MM.1S (cell line): ENCODE results near the gene DTD1.

Source experiments
- CTCF ChIP-seq: fragments of 300-600 bp; sonication (generic); IDR thresholded peaks from 2 replicates; pipeline ENCODE4 v1.5.1; 2016; ENCODE audit warnings: antibody characterized with exemption, low read length, mixed read lengths
- EZH2phosphoT487 ChIP-seq: fragments of 300-600 bp; sonication (generic); IDR thresholded peaks from 2 replicates; pipeline ENCODE4 v1.6.1; 2018; ENCODE audit warnings: antibody characterized with exemption, low read length

- TF ChIP-seq CTCF, result no peak
- no peak for TF ChIP-seq EZH2phosphoT487
Observed at GRCh38 chr20:18677126-18677525, 89.3 kb downstream of the DTD1 start.
